ENCODE results near the gene NCKAP1. TPM values are rescaled to one million over a fixed set of nuclear protein-coding genes. Genes with fewer than 3 reads are reported as not detected.

The NCKAP1 gene
- total and polyA plus RNA-seq, 8 donors: 16.9 to 75.6 (median 42.8) TPM

DNA sequence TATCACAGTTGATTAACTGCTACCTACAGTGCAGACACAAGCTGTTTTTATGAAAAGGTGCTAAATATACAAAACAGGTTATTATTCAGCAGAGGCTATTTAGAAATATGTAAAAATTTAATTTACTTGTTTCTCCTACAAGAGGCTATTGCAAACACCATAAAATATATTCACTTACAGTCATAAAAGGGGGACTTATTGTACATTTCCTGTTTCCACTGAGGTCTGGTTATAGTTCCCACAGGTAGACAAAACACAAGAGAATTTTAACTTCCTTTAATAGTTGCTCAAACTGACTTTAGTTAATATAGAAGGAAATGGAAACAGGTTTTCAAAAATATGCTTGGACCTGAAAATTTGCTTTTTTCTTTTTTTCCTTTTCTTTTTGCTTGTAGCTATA is 131.8 kb downstream of the NCKAP1 start:
- Histone ChIP-seq H3K36me3 (no peaks in the 10 kb centered on the region), H3K4me1 (no peaks in the 10 kb centered on the region), H3K27ac (no peak overlapping the region), H3K9me3 (no peaks in the 10 kb centered on the region), H3K4me3 (no peak overlapping the region), H3K27me3 (no peaks in the 10 kb centered on the region)
- FAIRE-seq: peak; percentile 5
- no peak for ATAC-seq
- TF ChIP-seq, protein P1, sequence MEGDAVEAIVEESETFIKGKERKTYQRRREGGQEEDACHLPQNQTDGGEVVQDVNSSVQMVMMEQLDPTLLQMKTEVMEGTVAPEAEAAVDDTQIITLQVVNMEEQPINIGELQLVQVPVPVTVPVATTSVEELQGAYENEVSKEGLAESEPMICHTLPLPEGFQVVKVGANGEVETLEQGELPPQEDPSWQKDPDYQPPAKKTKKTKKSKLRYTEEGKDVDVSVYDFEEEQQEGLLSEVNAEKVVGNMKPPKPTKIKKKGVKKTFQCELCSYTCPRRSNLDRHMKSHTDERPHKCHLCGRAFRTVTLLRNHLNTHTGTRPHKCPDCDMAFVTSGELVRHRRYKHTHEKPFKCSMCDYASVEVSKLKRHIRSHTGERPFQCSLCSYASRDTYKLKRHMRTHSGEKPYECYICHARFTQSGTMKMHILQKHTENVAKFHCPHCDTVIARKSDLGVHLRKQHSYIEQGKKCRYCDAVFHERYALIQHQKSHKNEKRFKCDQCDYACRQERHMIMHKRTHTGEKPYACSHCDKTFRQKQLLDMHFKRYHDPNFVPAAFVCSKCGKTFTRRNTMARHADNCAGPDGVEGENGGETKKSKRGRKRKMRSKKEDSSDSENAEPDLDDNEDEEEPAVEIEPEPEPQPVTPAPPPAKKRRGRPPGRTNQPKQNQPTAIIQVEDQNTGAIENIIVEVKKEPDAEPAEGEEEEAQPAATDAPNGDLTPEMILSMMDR (IDR thresholded peaks at IDR 0.05): no peak
- DNase-seq: no peak
- intact Hi-C loops (cut with DNase I): no loop called here

DNA sequence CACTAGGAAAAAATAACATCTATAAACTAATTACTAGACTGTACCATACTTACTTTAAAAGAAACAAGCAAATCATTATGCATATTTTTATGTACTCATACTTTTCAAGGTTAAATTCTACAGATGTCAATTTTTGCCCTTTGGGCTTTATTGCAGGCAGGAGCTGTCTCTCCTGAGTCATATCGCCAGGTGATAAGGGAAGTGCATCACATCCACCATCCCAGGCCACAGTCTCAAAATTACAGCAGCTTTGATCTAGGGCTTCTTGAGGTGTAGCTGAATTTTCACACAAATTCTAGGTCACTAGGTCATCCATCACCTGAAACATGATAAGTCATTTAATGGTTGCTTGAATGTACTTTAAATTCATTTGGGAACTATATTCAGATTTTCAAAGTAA is 133.4 kb downstream of the NCKAP1 start:
- Histone ChIP-seq H3K27me3 (no peaks in the 10 kb centered on the region), H3K4me3 (no peak overlapping the region), H3K9me3 (no peaks in the 10 kb centered on the region), H3K4me1 (no peaks in the 10 kb centered on the region), H3K36me3 (no peaks in the 10 kb centered on the region), H3K27ac (no peak overlapping the region)
- no peak for DNase-seq
- 92 to 93% methylated on average over 1 of the region's 1 CpG for WGBS, 2 donors
- no peak for ATAC-seq
- TF ChIP-seq, protein P1 (IDR thresholded peaks at IDR 0.05): no peak
- no peak for FAIRE-seq
- intact Hi-C loops (cut with DNase I): no loop called here

DNA sequence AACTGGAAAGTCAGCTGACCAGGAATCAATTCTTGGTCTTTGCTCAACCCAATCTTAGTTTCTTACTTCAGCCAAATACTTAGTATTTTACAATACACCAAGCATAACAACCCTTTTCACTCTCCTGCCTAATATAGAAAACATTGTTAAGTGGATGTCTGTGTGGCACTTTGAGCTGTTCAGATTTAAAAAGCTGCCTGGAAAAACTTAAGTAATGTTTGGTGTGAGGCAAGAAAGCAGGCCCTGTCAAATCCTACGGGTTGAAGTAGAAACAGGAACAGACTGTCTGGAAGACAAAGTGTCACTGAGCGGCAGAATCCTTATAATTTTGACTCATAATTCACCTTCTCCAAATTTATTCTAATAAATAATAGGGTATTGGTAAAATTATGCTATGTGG is 134.7 kb downstream of the NCKAP1 start:
- H3K9me3 ChIP-seq: no peaks in the 10 kb centered on the region
- TF ChIP-seq, protein P1 (IDR thresholded peaks at IDR 0.05): no peak
- intact Hi-C loops (cut with DNase I): no loop called here
- H3K36me3 ChIP-seq: no peaks in the 10 kb centered on the region
- no peak for DNase-seq
- 93 to 95% methylated on average over 2 of the region's 2 CpGs for WGBS, 2 donors
- H3K27ac ChIP-seq: no peak overlapping the region
- no peaks in the 10 kb centered on the region for H3K27me3 ChIP-seq
- no peak for ATAC-seq
- no peak overlapping the region for H3K4me3 ChIP-seq
- no peak for FAIRE-seq
- H3K4me1 ChIP-seq: no peaks in the 10 kb centered on the region

DNA sequence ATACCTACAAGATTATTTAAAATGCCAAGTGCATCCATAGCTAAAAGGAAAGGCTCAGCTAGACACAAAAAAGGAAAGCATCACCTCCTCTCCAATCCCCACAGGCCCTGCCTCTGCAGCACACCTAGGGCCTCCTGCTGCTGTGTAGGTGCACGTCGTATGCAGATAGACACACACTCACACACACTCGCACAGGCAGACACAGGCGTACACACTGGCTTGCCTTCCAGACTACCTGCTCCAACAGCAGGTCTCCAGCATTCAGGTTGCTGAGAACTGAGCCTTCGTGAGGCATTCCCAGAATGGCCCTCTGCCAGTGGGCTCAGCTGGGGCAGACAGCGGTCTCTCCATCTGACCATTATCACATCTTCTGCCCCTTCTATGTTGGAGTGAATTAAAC is 136.5 kb downstream of the NCKAP1 start:
- no peaks in the 10 kb centered on the region for H3K27me3 ChIP-seq
- TF ChIP-seq, protein P1 (IDR thresholded peaks at IDR 0.05): no peak
- no peak for ATAC-seq
- WGBS, 2 donors: 91 to 96% methylated on average over 6 of the region's 6 CpGs
- H3K36me3 ChIP-seq: no peaks in the 10 kb centered on the region
- no peak overlapping the region for H3K27ac ChIP-seq
- no peaks in the 10 kb centered on the region for H3K9me3 ChIP-seq
- H3K4me1 ChIP-seq: no peaks in the 10 kb centered on the region
- FAIRE-seq: no peak
- intact Hi-C loops (cut with DNase I): no loop called here
- H3K4me3 ChIP-seq: no peak overlapping the region
- no peak for DNase-seq

DNA sequence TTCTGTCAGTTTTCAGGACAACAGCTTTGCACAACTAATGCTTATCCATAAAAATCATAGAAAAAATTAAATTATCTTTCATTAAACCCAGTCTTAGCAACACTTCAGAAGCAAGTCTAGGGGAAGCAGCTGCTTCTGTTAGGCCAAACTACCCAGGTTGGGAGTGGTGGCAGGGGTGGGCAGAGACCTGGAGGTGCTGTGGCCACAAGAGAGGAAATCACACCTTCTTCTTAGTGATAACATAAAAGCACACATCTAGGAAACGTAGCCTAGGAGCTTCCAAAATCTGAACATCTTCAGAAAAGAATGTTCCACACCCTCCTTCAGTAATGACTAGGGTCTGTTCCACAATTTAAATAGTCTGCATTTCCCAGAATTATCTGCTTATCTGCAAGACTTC is 139.5 kb downstream of the NCKAP1 start:
- FAIRE-seq (no peak), ATAC-seq (no peak), DNase-seq (no peak)
- intact Hi-C loops (cut with DNase I): no loop called here
- H3K4me1 ChIP-seq: no peaks in the 10 kb centered on the region
- H3K27me3 ChIP-seq: no peaks in the 10 kb centered on the region
- H3K27ac ChIP-seq: no peak overlapping the region
- 85 to 88% methylated on average over 1 of the region's 1 CpG for WGBS, 2 donors
- H3K36me3 ChIP-seq: no peaks in the 10 kb centered on the region
- TF ChIP-seq, protein P1 (IDR thresholded peaks at IDR 0.05): no peak
- no peak overlapping the region for H3K4me3 ChIP-seq
- no peaks in the 10 kb centered on the region for H3K9me3 ChIP-seq
